Tibial artery (tissue), 4 donors: Measurements from ENCODE around the gene GABRA5.

Experiments
- DNase-seq, 2 donors: peaks; one replicate each; pipeline ENCODE4 v3.0.0-alpha.2; 2019
- H3K27ac ChIP-seq, 2 donors: fragments of 200-600 bp; sonication (generic) in 1 of 2; 1 replicate in 1 of 2; 2 replicates in 1 of 2; pipeline ENCODE4 v1.5.1; 2018 to 2019; ENCODE audit warnings: mild to moderate bottlenecking in 1 of 2
- H3K27me3 ChIP-seq, 2 donors: fragments of 200-600 bp; sonication (generic) in 1 of 2; one replicate each; pipeline versions ENCODE4 v1.5.1 to v1.6.0; 2016 to 2019
- H3K36me3 ChIP-seq, 3 donors: fragments of 200-600 bp; sonication (generic) in 2 of 3; one replicate each; pipeline ENCODE4 v1.5.1; 2016 to 2019; ENCODE audit warnings: mild to moderate bottlenecking in 2 of 3
- H3K4me1 ChIP-seq, 4 donors: fragments of 200-600 bp; sonication (generic) in 2 of 4; 1 replicate in 3 of 4; 2 replicates in 1 of 4; pipeline ENCODE4 v1.5.1; 2016 to 2019
- H3K4me3 ChIP-seq, 2 donors: fragments of 200-600 bp; sonication (generic) in 1 of 2; 1 replicate in 1 of 2; 2 replicates in 1 of 2; pipeline ENCODE4 v1.5.1; 2018 to 2019; ENCODE audit warnings: mild to moderate bottlenecking in 2 of 2
- H3K9me3 ChIP-seq, 3 donors: fragments of 200-600 bp; sonication (generic) in 1 of 3; one replicate each; pipeline ENCODE4 v1.5.1; 2016 to 2019
- intact Hi-C: fragments of 100-400 bp; cut with DNase I; formaldehyde crosslinking; loops from one replicate; pipeline ENCODE4 v1.15.0; 2023; ENCODE audit warnings: low total_unique reads
- TF ChIP-seq, protein P1 (sequence below), 2 experiments: fragments of 200-600 bp in 1 of 2; fragments of 450-650 bp in 1 of 2; IDR thresholded peaks; one replicate each; pipeline ENCODE4 v1.5.1; 2017 to 2019; ENCODE audit warnings: antibody characterized with exemption in 2 of 2, mild to moderate bottlenecking in 1 of 2, moderate library complexity in 1 of 2

GABRA5 gene

DNA sequence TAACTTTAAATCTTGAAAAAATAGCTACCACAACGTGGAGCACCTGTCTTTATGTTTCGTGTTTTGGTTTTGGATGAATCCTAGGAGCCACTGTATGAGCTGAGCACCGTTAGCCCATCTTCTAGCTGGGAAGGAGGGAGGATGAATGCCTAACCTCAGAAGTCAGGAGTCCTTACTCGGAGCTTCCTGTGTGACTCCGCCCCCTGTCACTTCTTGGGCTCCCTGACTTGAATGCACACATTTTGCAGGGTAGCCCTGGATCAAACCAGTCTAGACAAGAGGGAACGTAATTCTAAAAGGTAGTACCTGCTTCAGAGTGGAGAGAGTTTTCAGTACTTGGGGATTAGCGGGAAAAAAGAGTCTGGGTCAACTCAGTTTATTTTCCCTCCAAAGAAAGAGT, 5.3 kb downstream of the GABRA5 start:
- intact Hi-C loops = loop anchor here (5.0 kb wide), 1 partner anchor 1365 kb away; no protein-coding TSS in a partner anchor
- Histone ChIP-seq H3K36me3 (no peaks in the 10 kb centered on the region), H3K9me3 (no peaks in the 10 kb centered on the region), H3K27me3 (peaks cover 0 to 33% of the 10 kb centered on the region in 2 donors), H3K27ac (no peak overlapping the region), H3K4me1 (peaks cover 0 to 8% (median 6%) of the 10 kb centered on the region in 4 donors), H3K4me3 (no peak overlapping the region)
- DNase-seq = no peak
- TF ChIP-seq, protein P1, sequence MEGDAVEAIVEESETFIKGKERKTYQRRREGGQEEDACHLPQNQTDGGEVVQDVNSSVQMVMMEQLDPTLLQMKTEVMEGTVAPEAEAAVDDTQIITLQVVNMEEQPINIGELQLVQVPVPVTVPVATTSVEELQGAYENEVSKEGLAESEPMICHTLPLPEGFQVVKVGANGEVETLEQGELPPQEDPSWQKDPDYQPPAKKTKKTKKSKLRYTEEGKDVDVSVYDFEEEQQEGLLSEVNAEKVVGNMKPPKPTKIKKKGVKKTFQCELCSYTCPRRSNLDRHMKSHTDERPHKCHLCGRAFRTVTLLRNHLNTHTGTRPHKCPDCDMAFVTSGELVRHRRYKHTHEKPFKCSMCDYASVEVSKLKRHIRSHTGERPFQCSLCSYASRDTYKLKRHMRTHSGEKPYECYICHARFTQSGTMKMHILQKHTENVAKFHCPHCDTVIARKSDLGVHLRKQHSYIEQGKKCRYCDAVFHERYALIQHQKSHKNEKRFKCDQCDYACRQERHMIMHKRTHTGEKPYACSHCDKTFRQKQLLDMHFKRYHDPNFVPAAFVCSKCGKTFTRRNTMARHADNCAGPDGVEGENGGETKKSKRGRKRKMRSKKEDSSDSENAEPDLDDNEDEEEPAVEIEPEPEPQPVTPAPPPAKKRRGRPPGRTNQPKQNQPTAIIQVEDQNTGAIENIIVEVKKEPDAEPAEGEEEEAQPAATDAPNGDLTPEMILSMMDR (IDR thresholded peaks at IDR 0.05) = no peak

DNA sequence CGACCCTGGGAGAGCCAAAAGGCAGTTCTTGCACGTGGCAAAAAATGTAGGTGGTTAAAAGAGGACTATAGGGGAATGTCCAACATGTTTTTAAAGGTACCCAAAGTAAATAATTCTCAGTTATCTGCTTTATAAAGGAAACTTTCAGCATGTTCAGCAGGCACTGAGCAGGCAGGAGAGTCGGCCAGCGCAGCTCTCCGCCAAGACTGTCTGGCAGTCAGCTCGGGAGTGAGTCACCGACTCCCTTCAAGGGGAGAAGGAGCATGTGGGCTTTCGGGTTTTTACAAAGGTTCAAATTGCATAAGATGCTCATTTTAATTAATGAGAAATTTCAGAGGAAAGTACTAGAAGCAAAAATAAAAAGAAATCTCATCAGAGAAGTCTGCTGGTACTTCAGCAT, 7.0 kb downstream of the GABRA5 start:
- intact Hi-C loops = loop anchor here (5.0 kb wide), 1 partner anchor 1367 kb away; no protein-coding TSS in a partner anchor

DNA sequence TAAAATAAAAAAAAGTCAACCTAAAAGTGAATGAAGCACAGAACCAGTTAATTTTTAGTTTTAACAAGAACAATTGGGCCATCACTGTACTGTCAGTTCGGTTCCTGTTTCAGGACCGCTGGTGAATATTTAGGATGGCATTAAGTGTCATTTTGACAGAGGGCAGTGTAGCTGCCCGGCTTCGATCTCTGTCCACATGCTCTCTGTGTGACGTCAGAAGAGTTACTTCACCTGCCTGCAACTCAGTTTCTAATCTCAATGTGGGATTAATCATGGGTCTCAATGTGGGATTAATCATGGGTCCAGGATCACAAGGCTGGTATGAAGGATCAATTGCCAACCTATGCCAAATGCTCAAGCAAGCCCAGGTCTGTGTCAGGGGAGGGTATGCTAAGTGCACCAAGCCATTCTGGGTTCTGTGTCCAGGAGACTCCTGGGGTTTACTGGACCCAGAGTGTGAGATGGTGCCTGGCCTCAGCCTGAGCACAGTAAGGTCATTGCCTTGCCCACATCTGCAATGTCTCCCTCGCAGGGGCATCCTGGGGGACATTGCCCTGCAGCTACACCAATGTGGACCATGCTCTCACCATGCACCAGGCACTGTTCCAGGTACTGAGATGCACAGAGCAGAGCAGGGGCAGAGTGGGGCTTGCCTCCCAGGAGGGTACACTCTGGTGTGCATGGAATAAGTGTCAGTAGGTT, 8.1 kb downstream of the GABRA5 start:
- Histone ChIP-seq H3K27me3 (peaks cover 0 to 12% of the 10 kb centered on the region in 2 donors), H3K9me3 (no peaks in the 10 kb centered on the region), H3K4me3 (no peak overlapping the region), H3K4me1 (peaks cover 0 to 2% (median 0%) of the 10 kb centered on the region in 4 donors), H3K27ac (no peak overlapping the region), H3K36me3 (no peaks in the 10 kb centered on the region)
- intact Hi-C loops = loop anchor here (5.0 kb wide), 1 partner anchor 1368 kb away; no protein-coding TSS in a partner anchor
- TF ChIP-seq, protein P1 (IDR thresholded peaks at IDR 0.05) = no peak
- no peak for DNase-seq

More for the DNA sequence above, 7.0 kb downstream of the GABRA5 start:
- no peak overlapping the region for H3K27ac ChIP-seq
- H3K4me1 ChIP-seq = peaks cover 0 to 2% (median 0%) of the 10 kb centered on the region in 4 donors
- TF ChIP-seq, protein P1 (IDR thresholded peaks at IDR 0.05) = no peak
- peak in 1 of 2 donors; percentile 33 for DNase-seq
- H3K9me3 ChIP-seq = no peaks in the 10 kb centered on the region
- no peak overlapping the region for H3K4me3 ChIP-seq
- peaks cover 0 to 16% of the 10 kb centered on the region in 2 donors for H3K27me3 ChIP-seq
- H3K36me3 ChIP-seq = no peaks in the 10 kb centered on the region

DNA sequence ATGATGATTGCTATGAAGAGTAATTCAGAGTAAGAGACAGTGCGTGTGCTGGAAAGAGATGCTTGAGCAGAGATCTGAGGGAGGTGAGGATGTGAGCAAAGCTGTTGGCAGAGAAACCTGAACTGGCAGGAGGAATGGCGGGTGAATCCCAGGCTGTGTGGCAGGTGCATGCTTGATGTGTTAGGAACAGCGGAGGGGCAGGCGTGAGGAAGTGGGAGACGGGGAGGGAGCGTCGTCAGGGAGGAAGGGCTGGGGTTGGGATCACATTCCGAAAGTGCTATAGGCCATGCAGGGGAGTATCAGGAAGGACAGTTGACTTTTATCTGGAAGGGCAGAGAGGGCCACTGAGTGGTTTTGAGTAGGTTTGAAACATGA, 8.6 kb downstream of the GABRA5 start:
- H3K27ac ChIP-seq = no peak overlapping the region
- TF ChIP-seq, protein P1 (IDR thresholded peaks at IDR 0.05) = no peak
- H3K4me1 ChIP-seq = peaks cover 0 to 2% (median 0%) of the 10 kb centered on the region in 4 donors
- no peak overlapping the region for H3K4me3 ChIP-seq
- no peaks in the 10 kb centered on the region for H3K9me3 ChIP-seq
- H3K36me3 ChIP-seq = no peaks in the 10 kb centered on the region
- H3K27me3 ChIP-seq = peaks cover 0 to 9% of the 10 kb centered on the region in 2 donors
- DNase-seq = no peak
- intact Hi-C loops = no loop called here

DNA sequence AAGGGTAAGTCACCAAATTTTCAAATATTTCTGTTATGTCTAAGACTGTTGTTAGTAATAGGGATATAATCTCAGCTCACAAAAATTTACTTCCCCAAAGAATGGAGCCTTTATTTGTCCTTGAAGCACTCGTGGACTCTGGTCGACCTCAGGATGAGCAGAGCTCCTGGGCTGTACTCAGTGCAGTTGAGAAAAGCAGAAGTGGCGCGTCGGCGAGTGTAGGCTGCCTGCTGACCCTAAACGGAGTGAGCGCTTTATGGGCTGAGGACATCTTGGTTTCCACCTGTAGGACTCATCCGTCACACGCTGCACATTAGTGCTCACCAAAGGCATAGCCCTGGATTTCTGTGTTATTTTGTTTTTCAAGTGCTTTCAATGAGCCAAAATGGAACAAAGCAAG, 11.0 kb downstream of the GABRA5 start:
- DNase-seq = no peak
- Histone ChIP-seq H3K9me3 (no peaks in the 10 kb centered on the region), H3K4me3 (no peak overlapping the region), H3K27ac (no peak overlapping the region), H3K4me1 (peaks cover 0 to 2% (median 0%) of the 10 kb centered on the region in 4 donors), H3K27me3 (peaks cover 0 to 22% of the 10 kb centered on the region in 2 donors), H3K36me3 (no peaks in the 10 kb centered on the region)
- intact Hi-C loops = no loop called here
- TF ChIP-seq, protein P1 (IDR thresholded peaks at IDR 0.05) = no peak
